SJCRH30 (cell line): ENCODE results near the gene SHISA9. TPM values are rescaled to one million over a fixed set of nuclear protein-coding genes. Genes with fewer than 3 reads are reported as not detected.
"Not testable (repeated sequence)": the region's sequence is repeated elsewhere in the genome, so short reads cannot be mapped to it uniquely, and the experiment has no call there.

Experiments
- DNase-seq, 2 experiments: peaks; one replicate each; pipeline ENCODE4 v3.0.0-alpha.2; 2015 to 2020
- H3K27ac ChIP-seq: fragments of 250-450 bp; sonication (Bioruptor Pico); 2 replicates; pipeline ENCODE4 v1.5.1; 2020; ENCODE audit warnings: mild to moderate bottlenecking, moderate library complexity
- H3K27me3 ChIP-seq: fragments of 250-450 bp; sonication (Bioruptor Pico); 2 replicates; pipeline ENCODE4 v1.5.1; 2020; ENCODE audit warnings: mild to moderate bottlenecking, moderate library complexity
- H3K36me3 ChIP-seq: fragments of 250-450 bp; sonication (Bioruptor Pico); 2 replicates; pipeline ENCODE4 v1.5.1; 2020; ENCODE audit warnings: mild to moderate bottlenecking, moderate library complexity
- H3K4me1 ChIP-seq: fragments of 250-450 bp; sonication (Bioruptor Pico); 2 replicates; pipeline ENCODE4 v1.5.1; 2020; ENCODE audit warnings: mild to moderate bottlenecking, moderate library complexity
- H3K4me3 ChIP-seq: fragments of 250-450 bp; sonication (Bioruptor Pico); 2 replicates; pipeline ENCODE4 v1.5.1; 2020; ENCODE audit warnings: mild to moderate bottlenecking, moderate library complexity
- H3K9me3 ChIP-seq: fragments of 250-450 bp; sonication (Bioruptor Pico); replicated peaks from 2 replicates; pipeline ENCODE4 v1.5.1; 2020; ENCODE audit warnings: mild to moderate bottlenecking, moderate library complexity
- total RNA-seq: library from RNA; depleted of rRNA; stranded (reverse); fragments of >200 nt; shearing (Covaris generic); gene quantifications from 2 replicates; pipeline ENCODE4 v1.2.3, GENCODE V29; 2014

Gene SHISA9
- total RNA-seq, 1 experiment from 2014 or later, result not detected

DNA sequence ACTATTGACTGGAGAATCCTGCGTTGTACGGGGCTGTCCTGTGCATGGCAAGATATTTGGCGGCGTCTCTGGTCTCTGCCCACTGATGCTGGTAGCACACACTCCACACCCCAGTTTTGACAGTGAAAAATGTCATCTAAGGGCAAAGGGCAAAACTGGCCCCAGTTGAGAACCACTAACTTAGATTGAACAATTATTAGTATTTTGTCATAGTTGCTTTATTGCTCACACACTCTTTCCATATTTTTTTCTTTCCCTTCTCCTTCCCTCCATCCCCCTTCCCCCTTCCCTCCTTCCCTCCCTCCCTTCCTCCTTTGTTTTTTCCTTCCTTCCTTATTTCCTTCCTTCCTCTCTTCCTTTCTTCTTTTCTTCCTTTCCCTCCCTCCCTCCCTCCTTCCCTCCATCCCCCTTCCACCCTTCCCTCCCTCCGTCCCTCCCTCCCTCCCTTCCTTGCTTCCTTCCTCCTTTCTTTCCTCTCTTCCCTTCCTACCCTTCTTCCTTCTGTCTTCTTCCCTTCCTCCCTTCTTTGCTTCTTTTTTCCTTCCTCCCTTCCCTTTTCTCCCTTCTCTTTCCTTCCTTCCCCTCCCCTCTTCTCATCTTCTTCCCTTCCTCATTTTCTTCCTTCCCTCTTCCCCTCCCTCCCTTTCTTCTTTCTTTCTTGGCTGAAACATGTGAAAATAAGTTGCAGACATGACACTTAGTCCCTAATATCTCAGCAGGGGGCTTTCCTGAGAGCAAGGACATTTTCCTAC is 5.5 kb downstream of the SHISA9 start:
- Histone ChIP-seq H3K9me3 (no peaks in the 10 kb centered on the region), H3K27ac (no peak overlapping the region), H3K4me3 (no peak overlapping the region), H3K27me3 (no peaks in the 10 kb centered on the region), H3K4me1 (no peaks in the 10 kb centered on the region), H3K36me3 (no peaks in the 10 kb centered on the region)
- DNase-seq, result no peak

GRCh38 chr16:12907670-12908233 is 6.4 kb downstream of the SHISA9 start:
- peak in 1 of 2 experiments; percentile 3 for DNase-seq
- no peaks in the 10 kb centered on the region for H3K27me3 ChIP-seq
- no peaks in the 10 kb centered on the region for H3K4me1 ChIP-seq
- H3K27ac ChIP-seq, result no peak overlapping the region
- no peak overlapping the region for H3K4me3 ChIP-seq
- no peaks in the 10 kb centered on the region for H3K9me3 ChIP-seq
- H3K36me3 ChIP-seq, result no peaks in the 10 kb centered on the region

GRCh38 chr16:12917246-12917645 is 15.8 kb downstream of the SHISA9 start:
- Histone ChIP-seq H3K36me3 (no peaks in the 10 kb centered on the region), H3K9me3 (no peaks in the 10 kb centered on the region), H3K27ac (no peak overlapping the region), H3K27me3 (no peaks in the 10 kb centered on the region), H3K4me1 (no peaks in the 10 kb centered on the region), H3K4me3 (no peak overlapping the region)
- no peak for DNase-seq

- Histone ChIP-seq H3K4me3 (no peak overlapping the region), H3K27ac (no peak overlapping the region), H3K4me1 (no peaks in the 10 kb centered on the region), H3K9me3 (no peaks in the 10 kb centered on the region), H3K36me3 (no peaks in the 10 kb centered on the region), H3K27me3 (no peaks in the 10 kb centered on the region)
- no peak for DNase-seq
These were observed 16.3 kb downstream of the SHISA9 start for GRCh38 chr16:12917653-12918052.

GRCh38 chr16:12920739-12921138 is 19.3 kb downstream of the SHISA9 start:
- Histone ChIP-seq H3K36me3 (no peaks in the 10 kb centered on the region), H3K4me1 (no peaks in the 10 kb centered on the region), H3K27me3 (no peaks in the 10 kb centered on the region), H3K9me3 (no peaks in the 10 kb centered on the region), H3K4me3 (no peak overlapping the region), H3K27ac (no peak overlapping the region)
- DNase-seq, result no peak

DNA sequence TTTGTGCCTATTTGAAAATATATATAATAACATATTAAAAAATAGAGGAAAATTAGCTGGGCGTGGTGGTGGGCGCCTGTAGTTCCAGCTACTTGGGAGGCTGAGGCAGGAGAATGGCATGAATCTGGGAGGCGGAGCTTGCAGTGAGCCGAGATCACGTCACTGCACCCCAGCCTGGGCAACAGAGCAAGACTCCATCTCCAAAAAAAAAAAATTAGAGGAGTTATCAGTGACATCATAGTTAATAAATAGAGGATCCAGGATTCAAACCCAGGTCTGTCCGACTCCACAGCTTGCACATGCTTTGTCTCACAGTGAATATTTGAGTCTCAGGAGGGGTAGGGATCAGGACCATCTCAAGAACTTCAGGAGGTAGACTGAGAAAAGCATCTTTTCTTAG is 22.2 kb downstream of the SHISA9 start:
- not testable (repeated sequence) for H3K4me1 ChIP-seq, H3K36me3 ChIP-seq, H3K27me3 ChIP-seq, H3K9me3 ChIP-seq, DNase-seq, H3K4me3 ChIP-seq, H3K27ac ChIP-seq

DNA sequence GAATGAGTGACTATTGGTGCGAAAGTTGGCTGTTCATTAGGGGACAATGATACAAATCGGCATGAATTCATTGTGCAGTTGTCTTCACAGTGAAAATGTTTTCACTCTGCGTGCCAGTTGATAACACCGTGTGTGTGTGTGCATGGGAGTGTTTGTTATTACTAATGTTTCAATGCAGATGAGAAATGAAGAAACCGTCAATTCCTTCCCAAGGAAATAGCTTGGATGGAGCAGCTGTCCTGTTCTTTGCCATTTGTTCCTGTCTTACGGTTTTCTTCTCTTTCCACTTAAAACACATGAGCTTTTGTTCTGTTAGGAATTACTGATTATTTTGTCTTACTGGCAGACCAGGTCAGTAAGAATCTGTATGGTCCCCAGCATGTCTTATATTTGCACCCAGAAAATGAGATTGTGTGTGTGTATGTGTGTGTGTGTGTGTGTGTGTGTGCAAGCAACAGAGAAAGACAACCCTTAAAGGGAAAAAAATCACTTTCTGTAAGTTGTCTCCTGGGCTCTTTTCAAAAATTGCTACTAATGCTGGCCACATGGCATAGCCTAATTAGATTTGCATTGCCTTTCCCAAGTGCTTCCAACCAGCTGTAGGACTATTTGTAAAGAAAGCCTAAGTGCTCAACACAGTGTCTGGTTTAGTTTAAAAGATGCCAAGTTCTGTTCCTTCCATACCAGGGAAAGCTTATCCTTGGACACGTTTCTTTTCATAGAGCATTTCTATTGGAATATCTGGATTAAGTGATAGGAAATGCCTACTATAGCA is 23.8 kb downstream of the SHISA9 start:
- no peaks in the 10 kb centered on the region for H3K4me1 ChIP-seq
- H3K36me3 ChIP-seq, result no peaks in the 10 kb centered on the region
- no peaks in the 10 kb centered on the region for H3K27me3 ChIP-seq
- DNase-seq, result no peak
- no peaks in the 10 kb centered on the region for H3K9me3 ChIP-seq
- no peak overlapping the region for H3K4me3 ChIP-seq
- H3K27ac ChIP-seq, result no peak overlapping the region

GRCh38 chr16:12927591-12927990 is 26.2 kb downstream of the SHISA9 start:
- Histone ChIP-seq H3K4me3 (no peak overlapping the region), H3K9me3 (no peaks in the 10 kb centered on the region), H3K27ac (no peak overlapping the region), H3K36me3 (no peaks in the 10 kb centered on the region), H3K27me3 (no peaks in the 10 kb centered on the region), H3K4me1 (no peaks in the 10 kb centered on the region)
- DNase-seq, result peak in 1 of 2 experiments; percentile 3

DNA sequence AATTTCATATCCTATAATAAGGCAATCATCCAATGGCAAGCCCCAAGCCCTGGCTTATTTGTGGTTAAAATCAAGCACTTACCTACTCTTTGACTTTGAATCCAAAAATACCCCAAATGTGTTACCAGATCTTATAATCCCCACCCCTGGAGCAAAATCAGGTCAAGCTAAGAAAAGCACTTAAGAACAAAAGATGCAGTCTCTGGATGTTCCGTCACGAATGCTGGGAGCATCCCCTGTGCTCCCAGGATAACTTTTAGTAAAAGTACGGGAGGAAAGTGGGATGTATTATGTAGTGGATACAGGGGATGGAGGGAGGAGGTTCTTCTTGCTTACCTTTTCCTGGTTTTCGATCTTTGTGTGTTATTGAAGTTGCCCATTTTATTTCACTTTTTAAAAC is 29.5 kb downstream of the SHISA9 start:
- H3K4me1 ChIP-seq, result no peaks in the 10 kb centered on the region
- DNase-seq, result no peak
- H3K27ac ChIP-seq, result no peak overlapping the region
- no peaks in the 10 kb centered on the region for H3K9me3 ChIP-seq
- H3K36me3 ChIP-seq, result no peaks in the 10 kb centered on the region
- no peaks in the 10 kb centered on the region for H3K27me3 ChIP-seq
- no peak overlapping the region for H3K4me3 ChIP-seq

- Histone ChIP-seq H3K27me3 (no peaks in the 10 kb centered on the region), H3K36me3 (no peaks in the 10 kb centered on the region), H3K4me3 (no peak overlapping the region), H3K9me3 (no peaks in the 10 kb centered on the region), H3K27ac (no peak overlapping the region), H3K4me1 (no peaks in the 10 kb centered on the region)
- no peak for DNase-seq
These were observed 35.0 kb downstream of the SHISA9 start for GRCh38 chr16:12936391-12936790.

- H3K27ac ChIP-seq, result no peak overlapping the region
- H3K4me1 ChIP-seq, result no peaks in the 10 kb centered on the region
- DNase-seq, result no peak
- H3K9me3 ChIP-seq, result no peaks in the 10 kb centered on the region
- H3K27me3 ChIP-seq, result no peaks in the 10 kb centered on the region
- no peak overlapping the region for H3K4me3 ChIP-seq
- no peaks in the 10 kb centered on the region for H3K36me3 ChIP-seq
These were observed 40.5 kb downstream of the SHISA9 start for GRCh38 chr16:12941896-12942295.

- no peaks in the 10 kb centered on the region for H3K36me3 ChIP-seq
- no peaks in the 10 kb centered on the region for H3K27me3 ChIP-seq
- no peak overlapping the region for H3K27ac ChIP-seq
- no peaks in the 10 kb centered on the region for H3K9me3 ChIP-seq
- DNase-seq, result no peak
- H3K4me1 ChIP-seq, result no peaks in the 10 kb centered on the region
- H3K4me3 ChIP-seq, result no peak overlapping the region
These were observed 41.5 kb downstream of the SHISA9 start for GRCh38 chr16:12942861-12943260.

GRCh38 chr16:12944300-12944699 is 42.9 kb downstream of the SHISA9 start:
- Histone ChIP-seq H3K9me3 (no peaks in the 10 kb centered on the region), H3K27me3 (no peaks in the 10 kb centered on the region), H3K4me3 (no peak overlapping the region), H3K4me1 (no peaks in the 10 kb centered on the region), H3K27ac (no peak overlapping the region), H3K36me3 (no peaks in the 10 kb centered on the region)
- DNase-seq, result no peak

- no peaks in the 10 kb centered on the region for H3K36me3 ChIP-seq
- H3K9me3 ChIP-seq, result no peaks in the 10 kb centered on the region
- H3K4me3 ChIP-seq, result no peak overlapping the region
- no peaks in the 10 kb centered on the region for H3K27me3 ChIP-seq
- H3K27ac ChIP-seq, result no peak overlapping the region
- peak in 1 of 2 experiments; percentile 3 for DNase-seq
- H3K4me1 ChIP-seq, result no peaks in the 10 kb centered on the region
These were observed 50.0 kb downstream of the SHISA9 start for GRCh38 chr16:12951392-12951791.

DNA sequence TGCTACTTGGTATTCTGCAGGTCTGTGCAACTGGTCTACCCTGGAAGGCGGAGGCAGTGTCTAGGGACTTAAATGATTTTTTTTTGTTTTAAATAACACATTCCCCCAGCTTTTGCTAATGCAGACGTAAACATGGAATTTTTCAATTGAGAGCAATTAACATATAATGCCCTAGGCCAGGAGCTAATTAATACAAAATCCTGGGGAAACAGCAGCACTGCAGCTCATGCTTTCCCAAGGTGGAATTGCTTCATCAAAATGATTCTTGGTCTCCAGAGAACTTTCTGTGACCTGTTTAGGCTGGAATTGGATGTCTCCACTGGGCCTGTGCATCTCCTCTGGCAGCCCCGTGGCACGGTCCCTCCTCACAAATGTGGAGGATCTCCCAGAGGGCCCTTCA is 50.6 kb downstream of the SHISA9 start:
- Histone ChIP-seq H3K9me3 (no peaks in the 10 kb centered on the region), H3K27me3 (no peaks in the 10 kb centered on the region), H3K4me1 (no peaks in the 10 kb centered on the region), H3K36me3 (no peaks in the 10 kb centered on the region), H3K27ac (no peak overlapping the region), H3K4me3 (no peak overlapping the region)
- no peak for DNase-seq
